Measurements from ENCODE around the gene FBXO11.
"Not testable (repeated sequence)": the region's sequence is repeated elsewhere in the genome, so short reads cannot be mapped to it uniquely, and the experiment has no call there.

Gene FBXO11

GRCh38 chr2:47897883-47898731 is 8.2 kb downstream of the FBXO11 start:
- no peak for DNase-seq

DNA sequence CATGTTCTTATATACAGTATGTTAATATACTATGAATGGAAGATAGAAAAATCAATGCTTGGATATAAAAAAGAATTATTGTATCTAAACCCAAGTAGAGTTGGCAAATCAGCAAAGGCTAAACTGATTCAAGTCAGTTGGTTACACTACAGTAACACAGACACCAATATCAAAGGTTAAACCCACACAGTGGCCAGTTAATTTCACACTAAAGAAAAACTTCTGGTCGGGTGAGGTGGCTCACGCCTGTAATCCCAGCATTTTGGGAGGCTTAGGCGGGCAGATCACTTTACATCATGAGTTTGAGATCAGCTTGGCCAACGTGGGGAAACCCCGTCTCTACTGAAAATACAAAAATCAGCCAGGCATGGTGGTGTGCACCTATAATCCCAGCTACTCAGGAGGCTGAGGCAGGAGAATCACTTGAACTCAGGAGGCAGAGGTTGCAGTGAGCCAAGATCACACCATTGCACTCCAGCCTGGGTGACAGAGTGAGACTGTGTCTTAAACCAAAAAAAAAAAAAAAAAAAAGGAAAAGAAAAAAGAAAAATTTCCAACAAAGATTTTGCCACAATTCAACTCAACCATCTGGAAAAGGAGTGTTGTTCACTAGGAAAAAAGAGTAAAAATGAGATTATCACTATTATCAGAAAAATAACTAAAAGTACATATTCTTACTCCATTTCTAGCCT is 9.0 kb downstream of the FBXO11 start:
- DNase-seq: not testable (repeated sequence)

- no peak for DNase-seq
Observed at GRCh38 chr2:47896450-47896968, 9.8 kb downstream of the FBXO11 start.

GRCh38 chr2:47893771-47894170 is 12.5 kb downstream of the FBXO11 start:
- no peak for DNase-seq

DNA sequence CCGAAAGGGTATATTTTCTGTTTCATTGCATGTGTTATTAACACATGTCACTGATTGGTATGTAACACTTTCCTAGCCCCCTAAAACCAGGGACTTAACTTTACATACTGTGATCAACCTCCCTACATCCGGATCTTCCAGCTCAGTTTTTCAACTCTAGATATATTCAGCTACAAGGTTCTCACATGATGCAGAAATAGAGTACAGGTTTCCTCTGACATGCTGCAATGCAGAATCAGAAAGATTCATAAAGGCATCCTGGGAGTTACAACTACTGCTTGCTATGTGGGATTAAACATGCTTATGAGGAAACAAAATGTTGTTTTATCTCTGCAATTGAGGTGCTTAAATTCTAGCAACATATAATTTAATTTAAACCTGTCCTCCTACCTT is 14.0 kb downstream of the FBXO11 start:
- DNase-seq: no peak

DNA sequence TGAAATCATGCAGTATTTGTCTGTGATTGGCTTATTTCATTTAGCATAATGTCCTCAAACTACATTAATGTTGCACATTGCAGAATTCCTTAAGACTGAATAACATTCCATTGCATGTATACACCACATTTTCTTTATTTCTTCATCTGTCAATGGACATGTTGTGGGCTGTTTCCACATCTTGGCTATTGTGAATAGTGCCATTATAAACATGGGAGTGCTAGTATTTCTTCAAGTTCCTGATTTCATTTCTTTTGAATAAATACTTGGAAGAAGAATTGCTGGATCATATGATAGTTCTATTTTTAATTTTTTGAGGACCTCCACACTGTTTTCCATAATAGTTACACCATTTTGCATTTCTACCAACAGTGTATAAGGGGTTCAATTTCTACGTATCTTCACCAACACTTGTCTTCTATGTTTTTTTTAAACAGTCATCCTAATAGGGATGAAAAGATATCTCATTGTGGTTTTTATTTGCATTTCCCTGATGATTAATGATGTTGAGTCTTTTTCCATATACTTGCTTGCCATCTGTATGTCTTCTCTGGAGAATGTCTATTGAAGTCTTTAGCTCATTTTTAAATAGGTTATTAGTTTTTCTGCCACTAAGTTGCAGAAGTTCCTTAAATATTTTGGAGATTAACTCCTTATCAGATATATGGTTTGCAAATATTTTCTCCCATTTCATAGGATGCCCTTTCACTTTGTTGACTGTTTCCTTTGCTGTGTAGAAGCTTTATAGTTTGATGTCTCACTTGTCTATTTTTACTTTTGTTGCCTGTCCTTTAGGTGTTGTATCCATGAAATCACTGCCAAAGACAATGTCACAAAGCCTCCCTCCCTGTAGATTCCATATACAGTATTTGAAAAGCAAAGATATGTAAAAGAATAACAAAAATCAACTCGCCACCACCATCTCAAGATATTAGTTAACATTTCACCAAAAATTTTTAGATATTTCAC is 14.6 kb downstream of the FBXO11 start:
- no peak for DNase-seq

GRCh38 chr2:47890711-47891368 is 15.5 kb downstream of the FBXO11 start:
- no peak for DNase-seq

GRCh38 chr2:47888581-47889280 is 17.6 kb downstream of the FBXO11 start:
- no peak for DNase-seq

DNA sequence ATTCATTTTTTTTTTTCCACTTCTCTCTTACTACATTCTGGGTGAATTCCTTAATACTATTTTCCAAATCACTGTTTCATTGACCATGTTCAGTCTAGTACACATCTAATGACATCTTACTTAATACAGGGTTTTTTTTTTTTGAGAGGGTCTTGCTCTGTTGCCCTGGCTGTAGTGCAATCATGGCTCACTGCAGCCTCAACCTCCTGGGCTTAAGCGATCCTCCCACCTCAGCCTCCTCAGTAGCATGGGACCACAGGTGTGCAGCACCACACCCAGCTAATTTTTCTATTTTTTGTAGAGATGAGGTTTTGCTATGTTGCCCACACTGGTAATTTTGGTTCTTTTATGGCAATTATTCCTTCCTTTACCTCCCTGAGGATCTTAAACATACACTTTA is 29.4 kb downstream of the FBXO11 start:
- no peak for DNase-seq

GRCh38 chr2:47872941-47873340 is 33.4 kb downstream of the FBXO11 start:
- DNase-seq: no peak

- DNase-seq: no peak
Observed at GRCh38 chr2:47870641-47871540, 35.4 kb downstream of the FBXO11 start.

- DNase-seq: no peak
Observed at GRCh38 chr2:47869859-47870595, 36.3 kb downstream of the FBXO11 start.

GRCh38 chr2:47868611-47869352 is 37.5 kb downstream of the FBXO11 start:
- DNase-seq: no peak

- DNase-seq: peak in 5 of 51 donors; percentile 3 to 17 (median 5)
Observed at GRCh38 chr2:47867205-47867604, 39.1 kb downstream of the FBXO11 start.

- no peak for DNase-seq
Observed at GRCh38 chr2:47864566-47864965, 41.7 kb downstream of the FBXO11 start.

- DNase-seq: no peak
Observed at GRCh38 chr2:47862949-47863348, 43.3 kb downstream of the FBXO11 start.

- not testable (repeated sequence) for DNase-seq
Observed at GRCh38 chr2:47853067-47853777, 53.1 kb downstream of the FBXO11 start.
